Placental epithelial cell (primary cell): ENCODE measurements around the gene SNORC. TPM values are rescaled to one million over a fixed set of nuclear protein-coding genes. Genes with fewer than 3 reads are reported as not detected.

Experiments used
- small RNA-seq: library from RNA; depleted of rRNA; stranded (forward); fragments of <200 nt; gene quantifications from one replicate; pipeline ENCODE3, GENCODE V24; 2012
- total RNA-seq: library from RNA; depleted of rRNA; stranded (reverse); fragments of >200 nt; gene quantifications from 2 replicates; pipeline ENCODE4 v1.2.3, GENCODE V29; 2012

Gene SNORC
- 0.33 and 0.79 TPM in 2 replicates for total RNA-seq

GRCh38 chr2:232870018-232870765 is at the start of gene SNORC:
TSS of gene SNORC (plus strand) at chr2:232870264. CDS start at chr2:232870342, 78 bp downstream.

Small RNA genes lying within 50 kb of the gene (small RNA-seq; reads per million reads assigned to genes)
- not detected for gene RF00019

Other genes starting within 250 kb of the SNORC start
- gene EFHD1, start 236.7 kb upstream of the SNORC start, total RNA-seq = 3.8 and 5.5 TPM in 2 replicates
- gene GIGYF2, start 172.9 kb upstream of the SNORC start, total RNA-seq = 41.2 and 49.6 TPM in 2 replicates
- gene KCNJ13, start 93.7 kb upstream of the SNORC start, total RNA-seq = 3.1 and 7.5 TPM in 2 replicates
- gene NGEF, start 143.0 kb downstream of the SNORC start, total RNA-seq = 0.79 and 2.8 TPM in 2 replicates
- gene NEU2, start 162.4 kb downstream of the SNORC start, total RNA-seq = 0.76 TPM in 1 of 2 replicates, not detected in the other
- 10.2 and 25.6 TPM in 2 replicates for gene INPP5D, start 190.1 kb downstream of the SNORC start, total RNA-seq